IMR-90 (cell line): ENCODE results near the gene NMT1. TPM values are rescaled to one million over a fixed set of nuclear protein-coding genes. Genes with fewer than 3 reads are reported as not detected.

Experiments
- ATAC-seq: fragments of 200-7000 bp; cut with Tn5 transposase; 2 replicates; pipeline ENCODE4 v1.9.1; 2020; ENCODE audit warnings: low read depth, mild to moderate bottlenecking, moderate library complexity
- BruUV-seq: library from RNA; stranded (reverse); fragments of 400-500 nt; replicated peaks from 2 replicates; lab custom pipeline; 2021; lab: Mats Ljungman, UMichigan
- CTCF ChIA-PET: fragments of 300-600 bp; formaldehyde crosslinking; extraction: SDS; loops from one replicate; lab custom pipeline; 2021; ENCODE audit warnings: antibody characterized with exemption; lab: Yijun Ruan, JAX
- POLR2A ChIA-PET: fragments of 300-600 bp; sonication (Branson Sonifier 250); formaldehyde crosslinking; loops from one replicate; lab custom pipeline; 2022; ENCODE audit warnings: antibody characterized with exemption; ENCODE audit not compliant: unreplicated experiment; lab: Charles Lee
- DNase-seq: peaks from one replicate; pipeline ENCODE4 v3.0.0; 2013
- H2AFZ ChIP-seq: replicated peaks from 2 replicates; pipeline ENCODE3; 2013; ENCODE audit warnings: low read length, mild to moderate bottlenecking; ENCODE audit not compliant: poor library complexity
- H2AK5ac ChIP-seq: 2 replicates; pipeline ENCODE4 v1.6.1; 2013; ENCODE audit warnings: low read depth, low read length, inconsistent platforms
- H2AK9ac ChIP-seq: replicated peaks from 2 replicates; pipeline ENCODE3; 2013; ENCODE audit warnings: mild to moderate bottlenecking, low read depth, low read length, moderate library complexity; ENCODE audit not compliant: poor library complexity
- H2BK120ac ChIP-seq: 2 replicates; pipeline ENCODE4 v1.6.1; 2013; ENCODE audit warnings: low read depth, low read length, inconsistent platforms
- H2BK15ac ChIP-seq: 3 replicates; pipeline ENCODE4 v1.6.1; 2013; ENCODE audit warnings: low read depth, low read length, inconsistent platforms
- H2BK20ac ChIP-seq: 2 replicates; pipeline ENCODE4 v1.6.1; 2013; ENCODE audit warnings: low read depth, mild to moderate bottlenecking, inconsistent platforms, low read length, moderate library complexity
- H2BK5ac ChIP-seq: 2 replicates; pipeline ENCODE4 v1.6.1; 2013; ENCODE audit warnings: mild to moderate bottlenecking, low read depth, low read length, inconsistent platforms; ENCODE audit not compliant: poor library complexity, severe bottlenecking
- H3K14ac ChIP-seq: replicated peaks from 2 replicates; pipeline ENCODE4 v1.6.1; 2013; ENCODE audit warnings: low read depth, low read length, inconsistent platforms
- H3K18ac ChIP-seq: 2 replicates; pipeline ENCODE4 v1.6.1; 2013; ENCODE audit warnings: low read depth, low read length, control low read depth
- H3K23ac ChIP-seq: 2 replicates; pipeline ENCODE4 v1.6.1; 2013; ENCODE audit warnings: low read depth, low read length, inconsistent platforms
- H3K27ac ChIP-seq: 2 replicates; pipeline ENCODE4 v1.5.1; 2013; ENCODE audit warnings: mild to moderate bottlenecking, control low read depth, low read length; ENCODE audit not compliant: insufficient read depth
- H3K27me3 ChIP-seq: 2 replicates; pipeline ENCODE4 v1.6.1; 2013; ENCODE audit warnings: low read length; ENCODE audit not compliant: control insufficient read depth, insufficient read depth
- H3K36me3 ChIP-seq: 2 replicates; pipeline ENCODE4 v1.6.1; 2013; ENCODE audit warnings: low read length, mixed read lengths; ENCODE audit not compliant: control insufficient read depth, insufficient read depth
- H3K4ac ChIP-seq: 2 replicates; pipeline ENCODE4 v1.6.1; 2013; ENCODE audit warnings: low read depth, low read length, inconsistent platforms
- H3K4me1 ChIP-seq: 2 replicates; pipeline ENCODE4 v1.6.1; 2013; ENCODE audit warnings: low read length, mixed read lengths; ENCODE audit not compliant: control insufficient read depth, insufficient read depth
- H3K4me2 ChIP-seq: 2 replicates; pipeline ENCODE4 v1.6.1; 2013; ENCODE audit warnings: low read depth, mild to moderate bottlenecking, control low read depth, low read length, moderate library complexity
- H3K4me3 ChIP-seq: 2 replicates; pipeline ENCODE4 v1.5.1; 2013; ENCODE audit warnings: low read depth, mild to moderate bottlenecking, control low read depth, low read length, moderate library complexity; ENCODE audit not compliant: insufficient read depth
- H3K56ac ChIP-seq: 2 replicates; pipeline ENCODE4 v1.6.1; 2013; ENCODE audit warnings: low read length, inconsistent platforms; ENCODE audit not compliant: insufficient read depth; ENCODE audit errors: extremely low read depth
- H3K79me1 ChIP-seq, 2 experiments: 2 replicates each; pipeline ENCODE4 v1.6.1; 2013; ENCODE audit warnings: low read length in 2 of 2, inconsistent platforms in 1 of 2, low read depth in 1 of 2
- H3K9ac ChIP-seq: 2 replicates; pipeline ENCODE4 v1.6.1; 2013; ENCODE audit warnings: low read depth, low read length, control low read depth
- H3K9me1 ChIP-seq: 2 replicates; pipeline ENCODE4 v1.6.1; 2013; ENCODE audit warnings: low read length, inconsistent platforms; ENCODE audit not compliant: insufficient read depth
- H3K9me3 ChIP-seq: 2 replicates; pipeline ENCODE4 v1.6.1; 2013; ENCODE audit warnings: low read length; ENCODE audit not compliant: control insufficient read depth, insufficient read depth
- H4K20me1 ChIP-seq: 2 replicates; pipeline ENCODE4 v1.6.1; 2013; ENCODE audit warnings: low read length, inconsistent platforms; ENCODE audit not compliant: insufficient read depth
- H4K5ac ChIP-seq: 2 replicates; pipeline ENCODE4 v1.6.1; 2013; ENCODE audit warnings: mild to moderate bottlenecking, low read depth, low read length, control low read depth
- H4K8ac ChIP-seq, 2 experiments: 2 replicates each; pipeline ENCODE4 v1.6.1; 2013; ENCODE audit warnings: low read depth in 2 of 2, low read length in 2 of 2, control low read depth in 1 of 2, inconsistent platforms in 1 of 2
- H4K91ac ChIP-seq: 2 replicates; pipeline ENCODE4 v1.6.1; 2013; ENCODE audit warnings: low read depth, low read length, inconsistent platforms; ENCODE audit not compliant: insufficient read depth
- BHLHE40 ChIP-seq: fragments of 150-350 bp; IDR thresholded peaks from 2 replicates; pipeline ENCODE4 v1.6.1; 2016; ENCODE audit warnings: mild to moderate bottlenecking, low read depth, low read length
- CEBPB ChIP-seq: IDR thresholded peaks from 2 replicates; pipeline ENCODE4 v1.6.1; 2012; ENCODE audit warnings: low read depth, low read length, improper control_type of control experiment
- CHD1 ChIP-seq: IDR thresholded peaks from 2 replicates; pipeline ENCODE4 v1.6.1; 2012; ENCODE audit warnings: low read depth, low read length, improper control_type of control experiment
- MAFK ChIP-seq: IDR thresholded peaks from 2 replicates; pipeline ENCODE4 v1.6.1; 2012; ENCODE audit warnings: low read depth, low read length, improper control_type of control experiment
- MAZ ChIP-seq: IDR thresholded peaks from 2 replicates; pipeline ENCODE4 v1.6.1; 2012; ENCODE audit warnings: low read depth, mild to moderate bottlenecking, low read length, improper control_type of control experiment, moderate library complexity, borderline replicate concordance
- MXI1 ChIP-seq: IDR thresholded peaks from 2 replicates; pipeline ENCODE4 v1.6.1; 2012; ENCODE audit warnings: low read depth, mild to moderate bottlenecking, low read length, moderate library complexity, borderline replicate concordance
- NFE2L2 ChIP-seq: fragments of 150-350 bp; IDR thresholded peaks from 2 replicates; pipeline ENCODE4 v1.6.1; 2016; ENCODE audit warnings: low read depth, mild to moderate bottlenecking, low read length
- POLR2A ChIP-seq: IDR thresholded peaks from 2 replicates; pipeline ENCODE4 v1.6.1; 2012; ENCODE audit warnings: mild to moderate bottlenecking, low read depth, low read length
- RCOR1 ChIP-seq: IDR thresholded peaks from 2 replicates; pipeline ENCODE4 v1.6.1; 2012; ENCODE audit warnings: mild to moderate bottlenecking, low read length, improper control_type of control experiment; ENCODE audit not compliant: insufficient replicate concordance
- RFX5 ChIP-seq: IDR thresholded peaks from 2 replicates; pipeline ENCODE4 v1.8.0; 2012; ENCODE audit warnings: low read depth, mild to moderate bottlenecking, low read length, moderate library complexity
- SMC3 ChIP-seq: fragments of 150-350 bp; IDR thresholded peaks from 2 replicates; pipeline ENCODE4 v1.6.1; 2016; ENCODE audit warnings: low read depth, mild to moderate bottlenecking, antibody characterized with exemption, low read length, moderate library complexity
- WGBS, 2 experiments: methylation state at CpG; one replicate each; pipeline versions ENCODE4 v1.1.5 to v1.1.7; 2013; ENCODE audit warnings: missing lambda C conversion rate in 2 of 2; ENCODE audit not compliant: insufficient read length in 1 of 2; ENCODE audit errors: extremely low coverage in 2 of 2; 5-methylcytosine and 5-hydroxymethylcytosine counted together
- dilution Hi-C: fragments of 300-500 bp; cut with HindIII; formaldehyde crosslinking; loops from one replicate; pipeline ENCODE4 v1.14.3; 2018; ENCODE audit warnings: low sequenced_read_pairs; ENCODE audit not compliant: unreplicated experiment
- in situ Hi-C: fragments of 300-500 bp; cut with MboI; formaldehyde crosslinking; loops from 3 replicates; pipeline ENCODE4 v1.14.3; 2019; ENCODE audit warnings: low sequenced_read_pairs, inconsistent platforms, mixed read lengths
- intact Hi-C: fragments of 100-400 bp; cut with micrococcal nuclease; formaldehyde crosslinking; loops from 2 replicates; pipeline ENCODE4 v1.10.0; 2022
- polyA plus RNA-seq, 3 experiments: library from polyadenylated mRNA; depleted of rRNA; stranded (reverse); fragments of >200 nt; gene quantifications; 2 replicates each; pipeline ENCODE4 v1.2.3, GENCODE V29; 2012; ENCODE audit warnings: low replicate concordance in 1 of 3
- total RNA-seq: library from RNA; depleted of rRNA; stranded (reverse); fragments of >200 nt; gene quantifications from 2 replicates; pipeline ENCODE4 v1.2.3, GENCODE V29; 2012
- TF ChIP-seq, protein P1 (sequence below): conservative IDR thresholded peaks from 2 replicates; pipeline ENCODE4 v1.5.1; 2012; ENCODE audit warnings: mild to moderate bottlenecking, low read depth, low read length, improper control_type of control experiment
- TF ChIP-seq, protein P2 (sequence below): fragments of 150-350 bp; IDR thresholded peaks from 2 replicates; pipeline ENCODE4 v1.6.1; 2017; ENCODE audit warnings: mild to moderate bottlenecking, antibody characterized with exemption, low read length, low read depth

NMT1 gene
- total and polyA plus RNA-seq, 2 of the 4 experiments (the other 2 are of a cell fraction), result 38.0 to 60.6 TPM

DNA sequence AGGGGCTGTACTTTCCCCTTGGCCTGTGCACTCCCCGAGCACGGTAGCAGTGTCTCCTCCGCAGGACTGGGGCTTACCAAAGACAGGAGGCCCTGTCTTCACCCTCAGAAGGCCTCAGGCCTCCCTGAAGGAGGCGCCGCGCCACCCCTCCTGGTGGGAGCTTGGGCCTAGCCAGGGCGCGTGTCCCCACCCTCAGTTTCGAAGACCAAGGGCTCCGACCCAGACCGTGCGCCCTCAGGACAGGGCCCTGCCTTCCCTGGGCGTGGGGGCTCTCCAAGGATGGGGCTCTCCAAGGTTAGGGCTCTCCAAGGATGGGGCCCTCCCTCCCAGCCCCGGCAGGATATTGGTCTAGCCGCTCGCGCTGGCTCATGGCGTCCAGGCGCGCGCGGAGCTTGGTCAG lies 59.4 kb downstream of the NMT1 start:
- Histone ChIP-seq H3K27me3 (no peaks in the 10 kb centered on the region), H3K9me1 (peaks cover 22% of the 10 kb centered on the region), H3K14ac (no peak overlapping the region), H2BK120ac (no peak overlapping the region), H2AK5ac (no peak overlapping the region), H4K8ac (no peak overlapping the region), H2BK20ac (no peak overlapping the region), H2BK15ac (no peak overlapping the region), H3K4me1 (peaks cover 23% of the 10 kb centered on the region), H4K5ac (no peak overlapping the region), H4K20me1 (no peaks in the 10 kb centered on the region), H3K36me3 (peaks cover 24% of the 10 kb centered on the region; the same call in 1 of the 2 replicates), H3K4ac (no peak overlapping the region), H3K9me3 (no peaks in the 10 kb centered on the region), H3K79me1 (peaks cover 32 to 43% of the 10 kb centered on the region in 2 experiments), H3K4me3 (no peak overlapping the region), H3K18ac (no peak overlapping the region), H3K56ac (no peak overlapping the region), H2AFZ (no peak overlapping the region), H4K91ac (no peak overlapping the region), H3K27ac (no peak overlapping the region), H2AK9ac (no peak overlapping the region), H2BK5ac (no peak overlapping the region), H3K23ac (no peak overlapping the region), H3K9ac (no peak overlapping the region), H3K4me2 (no peak overlapping the region)
- BruUV-seq, result no TSS peak
- in situ Hi-C loops, result no loop called here
- ATAC-seq (no peak), DNase-seq (no peak)
- CTCF ChIA-PET, result no interaction called here
- intact Hi-C loops, result no loop called here
- WGBS, 2 experiments, result 96% methylated on average over 8 of the region's 22 CpGs; no CpG with 5 or more reads in 1 of the 2 experiments
- POLR2A ChIA-PET, result no interaction called here
- dilution Hi-C loops, result no loop called here
- no peak for TF ChIP-seq SMC3
- TF ChIP-seq CHD1, result no peak
- no peak for TF ChIP-seq MXI1
- TF ChIP-seq RFX5, result no peak
- TF ChIP-seq NFE2L2, result no peak
- no peak for TF ChIP-seq BHLHE40
- TF ChIP-seq CEBPB, result no peak
- no peak for TF ChIP-seq MAZ
- TF ChIP-seq, protein P1, sequence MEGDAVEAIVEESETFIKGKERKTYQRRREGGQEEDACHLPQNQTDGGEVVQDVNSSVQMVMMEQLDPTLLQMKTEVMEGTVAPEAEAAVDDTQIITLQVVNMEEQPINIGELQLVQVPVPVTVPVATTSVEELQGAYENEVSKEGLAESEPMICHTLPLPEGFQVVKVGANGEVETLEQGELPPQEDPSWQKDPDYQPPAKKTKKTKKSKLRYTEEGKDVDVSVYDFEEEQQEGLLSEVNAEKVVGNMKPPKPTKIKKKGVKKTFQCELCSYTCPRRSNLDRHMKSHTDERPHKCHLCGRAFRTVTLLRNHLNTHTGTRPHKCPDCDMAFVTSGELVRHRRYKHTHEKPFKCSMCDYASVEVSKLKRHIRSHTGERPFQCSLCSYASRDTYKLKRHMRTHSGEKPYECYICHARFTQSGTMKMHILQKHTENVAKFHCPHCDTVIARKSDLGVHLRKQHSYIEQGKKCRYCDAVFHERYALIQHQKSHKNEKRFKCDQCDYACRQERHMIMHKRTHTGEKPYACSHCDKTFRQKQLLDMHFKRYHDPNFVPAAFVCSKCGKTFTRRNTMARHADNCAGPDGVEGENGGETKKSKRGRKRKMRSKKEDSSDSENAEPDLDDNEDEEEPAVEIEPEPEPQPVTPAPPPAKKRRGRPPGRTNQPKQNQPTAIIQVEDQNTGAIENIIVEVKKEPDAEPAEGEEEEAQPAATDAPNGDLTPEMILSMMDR, result no peak
- no peak for TF ChIP-seq POLR2A
- TF ChIP-seq MAFK, result no peak
- TF ChIP-seq RCOR1, result no peak
- TF ChIP-seq, protein P2, sequence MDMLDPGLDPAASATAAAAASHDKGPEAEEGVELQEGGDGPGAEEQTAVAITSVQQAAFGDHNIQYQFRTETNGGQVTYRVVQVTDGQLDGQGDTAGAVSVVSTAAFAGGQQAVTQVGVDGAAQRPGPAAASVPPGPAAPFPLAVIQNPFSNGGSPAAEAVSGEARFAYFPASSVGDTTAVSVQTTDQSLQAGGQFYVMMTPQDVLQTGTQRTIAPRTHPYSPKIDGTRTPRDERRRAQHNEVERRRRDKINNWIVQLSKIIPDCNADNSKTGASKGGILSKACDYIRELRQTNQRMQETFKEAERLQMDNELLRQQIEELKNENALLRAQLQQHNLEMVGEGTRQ, result no peak
